Heart right ventricle (tissue), 16 donors: Measurements from ENCODE around the gene GPS1. TPM values are rescaled to one million over a fixed set of nuclear protein-coding genes. Genes with fewer than 3 reads are reported as not detected.
A peak's percentile ranks its signal among the peaks of the same experiment; 100 is the strongest.

Experiments used
- ATAC-seq, 8 donors: fragments of 200-7000 bp; cut with Tn5 transposase; one replicate each; pipeline ENCODE4 v1.9.1; 2020; ENCODE audit warnings: mild to moderate bottlenecking in 8 of 8, moderate library complexity in 8 of 8, moderate number of reproducible peaks in 1 of 8
- DNase-seq, 2 donors: peaks; one replicate each; pipeline ENCODE4 v3.0.0-alpha.2; 2020
- H3K27ac ChIP-seq, 10 donors: fragments of 200-600 bp; sonication (generic) in 2 of 10; one replicate each; pipeline versions ENCODE4 v1.5.0 to v1.8.0; 2020 to 2022; ENCODE audit warnings: mild to moderate bottlenecking in 3 of 10
- H3K27me3 ChIP-seq, 7 donors: fragments of 200-600 bp; one replicate each; pipeline ENCODE4 v1.8.0; 2021 to 2022; ENCODE audit warnings: mild to moderate bottlenecking in 2 of 7
- H3K36me3 ChIP-seq, 9 donors: fragments of 200-600 bp; sonication (generic) in 1 of 9; one replicate each; pipeline versions ENCODE4 v1.5.0 to v1.8.0; 2020 to 2022; ENCODE audit warnings: mild to moderate bottlenecking in 2 of 9
- H3K4me1 ChIP-seq, 9 donors: fragments of 200-600 bp; sonication (generic) in 1 of 9; one replicate each; pipeline versions ENCODE4 v1.5.0 to v1.8.0; 2020 to 2022; ENCODE audit warnings: mild to moderate bottlenecking in 4 of 9
- H3K4me3 ChIP-seq, 10 donors: fragments of 200-600 bp; sonication (generic) in 2 of 10; one replicate each; pipeline versions ENCODE4 v1.5.0 to v1.8.0; 2020 to 2022; ENCODE audit warnings: mild to moderate bottlenecking in 7 of 10, moderate library complexity in 2 of 10
- H3K9me3 ChIP-seq, 11 donors: fragments of 200-600 bp in 10 of 11; sonication (generic) in 2 of 11; one replicate each; pipeline versions ENCODE4 v1.5.0 to v1.8.0; 2013 to 2022; ENCODE audit warnings: mild to moderate bottlenecking in 2 of 11, control low read depth in 1 of 11, moderate library complexity in 1 of 11
- WGBS, 2 donors: extraction: QIAGEN DNeasy Blood & Tissue Kit; methylation state at CpG; one replicate each; pipeline ENCODE4 v1.1.7; 2013; ENCODE audit warnings: inconsistent platforms in 1 of 2; 5-methylcytosine and 5-hydroxymethylcytosine counted together
- intact Hi-C, 10 donors: fragments of 100-400 bp; cut with DNase I; formaldehyde crosslinking; loops; one replicate each; pipeline versions ENCODE4 v1.11.1 to v1.14.2; 2022
- polyA plus RNA-seq, 2 donors: library from polyadenylated mRNA; stranded (reverse); fragments of 200-250 nt; gene quantifications; one replicate each; pipeline ENCODE4 v1.2.3, GENCODE V29; 2013
- total RNA-seq, 10 donors: library from RNA; stranded (reverse); fragmentation: NEBNext Ultra II Directional in 3 of 10; extraction: Animal tissue kit (Norgen Biotek cat#: 25700) in 3 of 10; gene quantifications; one replicate each; pipeline versions ENCODE4 v1.2.1 to v1.2.4, GENCODE V29; 2021 to 2023
- TF ChIP-seq, protein P1 (sequence below), 9 donors: fragments of 200-600 bp; sonication (generic) in 2 of 9; IDR thresholded peaks; one replicate each; pipeline versions ENCODE4 v1.5.0 to v1.8.0; 2021 to 2022; ENCODE audit warnings: antibody characterized with exemption in 9 of 9, mild to moderate bottlenecking in 5 of 9, moderate library complexity in 1 of 9
- donor health status: Arrhythmogenic right ventricular cardiomyopathy.
- donor health status: ischemic (EF 13 %, LVEDD 7.1; RV severe dilation, severe dysfunction).
- donor health status: healthy with polysubstance abuse.
- donor health status: DM: no; HTN: yes; CAD: no.
- donor health status: DM: no; HTN: no; CAD: no.
- donor health status: ischemic (EF 25% LVEDD 6.9; RV normal size, moderate dysfunction).
- donor health status: ischemic (EF 25% LVEDD 5.7; RV mildly dilated, moderate dysfunction).
- donor health status: healthy.
- donor health status: DM: yes; HTN: yes; CAD: no.
- donor health status: Ischemic cardiomyopathy.
- donor health status: ischemic (EF 35%, LVEDD 5.7; RV mildly dilated, moderate dysfunction).
- donor health status: nonischemic (EF 11% LVEDD 7.7; RV severe dilation, severe dysfunction).
- donor health status: DM: yes; HTN: yes; CAD: no.
- donor health status: PGD.
- donor health status: ischemic (EF 29% LVEDD 5.4; RV normal size, mild dysfunction).
- donor health status: nonischemic (EF 23%, LVEDD 6.1; RV moderate dilation, normal function).

The GPS1 gene
- total and polyA plus RNA-seq, 12 donors: 68.9 to 183 (median 81.9) TPM

DNA sequence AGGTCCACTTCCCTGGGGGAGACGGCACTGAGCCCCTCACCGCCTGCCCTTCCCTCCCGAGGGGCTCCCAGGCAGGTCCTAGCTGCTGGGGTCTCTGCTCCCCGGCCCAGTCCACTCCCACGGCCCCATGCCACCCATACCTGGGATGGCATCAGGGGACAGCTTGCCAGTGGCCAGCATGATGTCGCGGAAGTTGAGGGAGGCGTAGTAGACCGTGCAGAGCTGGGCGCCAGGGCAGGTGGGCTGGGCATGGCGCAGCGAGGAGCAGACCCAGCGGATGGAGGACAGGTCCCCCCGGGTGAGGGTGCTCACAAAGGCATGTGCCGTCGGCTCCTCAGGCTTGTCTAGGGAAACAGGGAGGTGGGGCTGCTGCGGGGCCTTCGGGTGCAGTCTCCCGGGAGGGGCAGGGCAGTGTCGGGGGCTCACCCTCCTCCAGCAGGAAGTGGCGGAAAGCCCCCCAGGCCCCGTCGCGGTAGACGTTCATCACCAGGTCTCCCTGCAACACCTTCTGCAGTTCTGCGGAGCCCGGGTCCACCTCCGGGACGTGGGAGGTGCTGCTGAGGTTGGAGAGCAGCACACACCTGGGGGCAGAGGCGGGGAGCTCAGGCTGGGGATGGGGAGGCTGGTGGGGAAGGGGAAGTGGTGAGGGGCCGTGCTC is 32.8 kb downstream of the GPS1 start:
- ATAC-seq (no peak), DNase-seq (peak in 1 of 2 donors; percentile 12)
- Histone ChIP-seq H3K4me1 (no peaks in the 10 kb centered on the region), H3K36me3 (peaks cover 0 to 100% (median 82%) of the 10 kb centered on the region in 9 donors), H3K27ac (no peak overlapping the region), H3K27me3 (no peaks in the 10 kb centered on the region), H3K9me3 (no peaks in the 10 kb centered on the region), H3K4me3 (no peak overlapping the region)
- 94% methylated on average over 31 of the region's 31 CpGs for WGBS, 2 donors
- TF ChIP-seq, protein P1, sequence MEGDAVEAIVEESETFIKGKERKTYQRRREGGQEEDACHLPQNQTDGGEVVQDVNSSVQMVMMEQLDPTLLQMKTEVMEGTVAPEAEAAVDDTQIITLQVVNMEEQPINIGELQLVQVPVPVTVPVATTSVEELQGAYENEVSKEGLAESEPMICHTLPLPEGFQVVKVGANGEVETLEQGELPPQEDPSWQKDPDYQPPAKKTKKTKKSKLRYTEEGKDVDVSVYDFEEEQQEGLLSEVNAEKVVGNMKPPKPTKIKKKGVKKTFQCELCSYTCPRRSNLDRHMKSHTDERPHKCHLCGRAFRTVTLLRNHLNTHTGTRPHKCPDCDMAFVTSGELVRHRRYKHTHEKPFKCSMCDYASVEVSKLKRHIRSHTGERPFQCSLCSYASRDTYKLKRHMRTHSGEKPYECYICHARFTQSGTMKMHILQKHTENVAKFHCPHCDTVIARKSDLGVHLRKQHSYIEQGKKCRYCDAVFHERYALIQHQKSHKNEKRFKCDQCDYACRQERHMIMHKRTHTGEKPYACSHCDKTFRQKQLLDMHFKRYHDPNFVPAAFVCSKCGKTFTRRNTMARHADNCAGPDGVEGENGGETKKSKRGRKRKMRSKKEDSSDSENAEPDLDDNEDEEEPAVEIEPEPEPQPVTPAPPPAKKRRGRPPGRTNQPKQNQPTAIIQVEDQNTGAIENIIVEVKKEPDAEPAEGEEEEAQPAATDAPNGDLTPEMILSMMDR (IDR thresholded peaks at IDR 0.05): no peak
- intact Hi-C loops: no loop called here

DNA sequence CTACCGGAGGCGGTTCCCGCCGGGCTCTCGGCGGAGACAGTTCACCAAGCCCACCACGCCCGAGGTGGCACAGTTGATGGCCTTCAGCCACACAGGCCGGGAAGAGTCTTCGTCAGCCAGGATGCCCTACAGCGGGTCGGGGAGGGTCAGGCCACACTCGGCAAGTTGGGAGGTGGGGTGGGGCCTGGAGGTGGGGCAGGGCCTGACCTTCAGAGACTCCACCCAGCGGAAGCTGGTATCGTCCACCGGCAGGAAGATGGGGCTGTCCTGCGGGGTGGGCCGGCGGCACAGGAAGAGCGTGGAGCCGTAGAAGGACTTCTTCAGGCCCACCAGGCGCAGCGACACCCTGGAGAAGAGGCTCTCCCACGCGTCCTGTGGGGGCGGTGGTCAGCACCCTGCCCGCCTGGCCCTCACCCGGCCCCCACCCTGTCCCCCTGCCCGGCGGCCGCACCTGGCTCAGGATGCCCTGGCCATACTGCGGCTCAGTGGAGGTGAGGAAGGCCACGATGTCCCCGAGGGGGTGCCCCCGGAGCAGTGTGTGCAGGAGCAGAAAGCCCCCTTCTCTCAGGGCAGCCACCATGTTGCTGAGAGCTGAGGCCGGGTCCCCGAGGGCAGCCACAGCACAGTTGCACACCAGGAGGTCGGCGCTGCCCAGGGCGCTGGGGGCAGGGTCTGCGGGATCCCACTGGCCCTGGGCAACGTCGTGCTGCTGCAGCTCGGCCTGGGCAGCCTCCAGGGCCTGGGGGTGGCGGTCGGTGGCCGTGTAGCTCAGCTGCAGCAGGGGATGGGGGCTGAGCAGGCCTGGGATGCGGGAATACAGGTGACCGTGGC is 33.5 kb downstream of the GPS1 start:
- no peak for ATAC-seq
- Histone ChIP-seq H3K36me3 (peaks cover 0 to 100% (median 82%) of the 10 kb centered on the region in 9 donors), H3K9me3 (no peaks in the 10 kb centered on the region), H3K4me3 (no peak overlapping the region), H3K4me1 (no peaks in the 10 kb centered on the region), H3K27me3 (no peaks in the 10 kb centered on the region), H3K27ac (no peak overlapping the region)
- peak in 1 of 2 donors; percentile 7 for DNase-seq
- intact Hi-C loops: no loop called here
- 91 to 92% methylated on average over 40 to 49 of the region's 49 CpGs for WGBS, 2 donors
- TF ChIP-seq, protein P1 (IDR thresholded peaks at IDR 0.05): no peak

DNA sequence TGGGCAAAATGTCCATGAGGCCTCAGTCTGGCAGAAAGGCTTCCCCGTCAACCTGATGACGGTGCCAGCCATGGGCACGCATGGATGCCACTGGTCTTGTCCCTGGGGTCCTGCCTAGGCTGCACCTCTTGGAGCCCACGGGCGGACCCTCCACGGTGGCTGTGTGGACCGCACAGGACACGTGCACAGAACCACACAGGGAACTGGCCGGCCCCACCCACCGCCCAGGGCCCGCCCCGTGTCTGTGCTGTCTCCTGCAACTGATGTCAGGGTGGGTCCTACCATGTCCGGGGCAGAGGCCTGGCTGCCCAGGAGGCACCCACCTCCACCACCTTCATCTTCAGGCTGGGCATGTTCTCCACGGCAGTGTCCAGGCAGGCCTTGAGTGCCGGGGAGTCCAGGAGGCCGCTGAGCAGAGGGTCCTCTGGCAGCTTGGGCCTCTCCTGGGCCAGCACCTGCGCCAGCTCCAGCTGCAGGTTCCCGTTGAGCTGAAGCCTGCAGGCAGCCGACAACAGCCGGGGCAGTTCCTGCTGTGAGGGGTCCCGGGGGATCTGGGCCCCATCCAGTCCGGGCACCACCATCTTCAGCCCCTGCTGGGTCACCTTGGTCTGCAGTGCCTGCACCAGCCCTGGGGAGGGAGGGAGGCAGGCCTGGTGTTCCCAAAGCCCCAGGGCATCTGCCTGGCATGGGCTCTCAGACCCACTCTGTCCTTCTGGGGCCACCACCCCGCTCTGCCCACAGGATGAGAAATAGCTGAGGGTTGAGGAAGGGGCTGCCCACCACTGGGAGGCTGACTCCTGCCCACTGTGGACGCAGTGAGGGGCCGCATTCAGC is 34.5 kb downstream of the GPS1 start:
- no peaks in the 10 kb centered on the region for H3K27me3 ChIP-seq
- DNase-seq: peak in 1 of 2 donors; percentile 8
- H3K9me3 ChIP-seq: no peaks in the 10 kb centered on the region
- no peak for ATAC-seq
- intact Hi-C loops: no loop called here
- H3K4me1 ChIP-seq: no peaks in the 10 kb centered on the region
- H3K27ac ChIP-seq: no peak overlapping the region
- WGBS, 2 donors: 90 to 92% methylated on average over 25 of the region's 25 CpGs
- H3K4me3 ChIP-seq: no peak overlapping the region
- TF ChIP-seq, protein P1 (IDR thresholded peaks at IDR 0.05): no peak
- H3K36me3 ChIP-seq: peaks cover 0 to 100% (median 76%) of the 10 kb centered on the region in 9 donors
